ENCODE results near the gene IPO5. TPM values are rescaled to one million over a fixed set of nuclear protein-coding genes. Genes with fewer than 3 reads are reported as not detected.
"Not testable (repeated sequence)": the region's sequence is repeated elsewhere in the genome, so short reads cannot be mapped to it uniquely, and the experiment has no call there.

IPO5 gene
- total and polyA plus RNA-seq, 7 donors, result 13.4 to 147 (median 106) TPM

GRCh38 chr13:98039261-98039660 is 85.8 kb downstream of the IPO5 start:
- no peaks in the 10 kb centered on the region for H3K4me1 ChIP-seq
- 96 to 97% methylated on average over 7 of the region's 7 CpGs for WGBS, 2 donors
- H3K27me3 ChIP-seq, result no peaks in the 10 kb centered on the region
- DNase-seq, result no peak
- intact Hi-C loops (cut with DNase I), result loop anchor here (10.0 kb wide), 1 partner anchor 356 kb away; no protein-coding TSS in a partner anchor
- no peak overlapping the region for H3K4me3 ChIP-seq
- no peak for TF ChIP-seq EP300 (IDR thresholded peaks at IDR 0.05)
- no peak for TF ChIP-seq CTCF (IDR thresholded peaks at IDR 0.05)
- no peak for TF ChIP-seq POLR2A (IDR thresholded peaks at IDR 0.05)
- TF ChIP-seq POLR2AphosphoS5 (IDR thresholded peaks at IDR 0.05), result no peak
- no peaks in the 10 kb centered on the region for H3K36me3 ChIP-seq
- H3K9me3 ChIP-seq, result no peaks in the 10 kb centered on the region
- no peak overlapping the region for H3K27ac ChIP-seq

- no peak for DNase-seq
- intact Hi-C loops (cut with DNase I), result loop anchor here (10.0 kb wide), 1 partner anchor 355 kb away; no protein-coding TSS in a partner anchor
- no peaks in the 10 kb centered on the region for H3K4me1 ChIP-seq
Observed at GRCh38 chr13:98039964-98040363, 86.5 kb downstream of the IPO5 start.

GRCh38 chr13:98041081-98041820 is 87.8 kb downstream of the IPO5 start:
- H3K4me3 ChIP-seq, result no peak overlapping the region
- H3K36me3 ChIP-seq, result no peaks in the 10 kb centered on the region
- H3K4me1 ChIP-seq, result no peaks in the 10 kb centered on the region
- no peak overlapping the region for H3K27ac ChIP-seq
- TF ChIP-seq EP300 (IDR thresholded peaks at IDR 0.05), result no peak
- TF ChIP-seq POLR2AphosphoS5 (IDR thresholded peaks at IDR 0.05), result no peak
- TF ChIP-seq POLR2A (IDR thresholded peaks at IDR 0.05), result no peak
- intact Hi-C loops (cut with DNase I), result no loop called here
- no peak for DNase-seq
- no peaks in the 10 kb centered on the region for H3K27me3 ChIP-seq
- WGBS, 2 donors, result 79 to 84% methylated on average over 5 of the region's 5 CpGs
- H3K9me3 ChIP-seq, result no peaks in the 10 kb centered on the region

More at GRCh38 chr13:98039964-98040363, 86.5 kb downstream of the IPO5 start:
- TF ChIP-seq EP300 (IDR thresholded peaks at IDR 0.05) (no peak), POLR2AphosphoS5 (IDR thresholded peaks at IDR 0.05) (no peak), POLR2A (IDR thresholded peaks at IDR 0.05) (no peak), CTCF (IDR thresholded peaks at IDR 0.05) (no peak)
- no peaks in the 10 kb centered on the region for H3K36me3 ChIP-seq
- WGBS, 2 donors, result 85 to 89% methylated on average over 10 of the region's 10 CpGs
- no peak overlapping the region for H3K27ac ChIP-seq
- no peaks in the 10 kb centered on the region for H3K9me3 ChIP-seq
- no peaks in the 10 kb centered on the region for H3K27me3 ChIP-seq
- H3K4me3 ChIP-seq, result no peak overlapping the region

GRCh38 chr13:98044301-98044700 is 90.8 kb downstream of the IPO5 start:
- no peak for TF ChIP-seq CTCF (IDR thresholded peaks at IDR 0.05)
- TF ChIP-seq EP300 (IDR thresholded peaks at IDR 0.05), result no peak
- no peak for TF ChIP-seq POLR2AphosphoS5 (IDR thresholded peaks at IDR 0.05)
- TF ChIP-seq POLR2A (IDR thresholded peaks at IDR 0.05), result no peak
- 57 to 85% methylated on average over 10 of the region's 10 CpGs for WGBS, 2 donors
- Histone ChIP-seq H3K27ac (no peak overlapping the region), H3K27me3 (no peaks in the 10 kb centered on the region), H3K4me1 (no peaks in the 10 kb centered on the region), H3K4me3 (no peak overlapping the region), H3K36me3 (no peaks in the 10 kb centered on the region), H3K9me3 (no peaks in the 10 kb centered on the region)
- intact Hi-C loops (cut with DNase I), result no loop called here
- DNase-seq, result no peak

GRCh38 chr13:98047785-98048184 is 94.3 kb downstream of the IPO5 start:
- intact Hi-C loops (cut with DNase I); H3K27me3 ChIP-seq; DNase-seq; H3K27ac ChIP-seq; H3K4me1 ChIP-seq; H3K36me3 ChIP-seq; H3K9me3 ChIP-seq; H3K4me3 ChIP-seq: not testable (repeated sequence)
- 58 to 83% methylated on average over 12 of the region's 12 CpGs for WGBS, 2 donors

Measured in sigmoid colon (tissue), 7 donors.